Limb (tissue), 2 donors: ENCODE data around the gene NCR2.
A peak's percentile ranks its signal among the peaks of the same experiment; 100 is the strongest.

Source experiments
- DNase-seq, 2 donors: peaks; one replicate each; pipeline ENCODE4 v3.0.0-alpha.2; 2016; ENCODE audit errors: extremely low spot score in 2 of 2

The NCR2 gene

GRCh38 chr6:41327177-41327576 lies 8.2 kb upstream of the NCR2 start:
- no peak for DNase-seq

GRCh38 chr6:41331401-41332150 lies 3.8 kb upstream of the NCR2 start:
- no peak for DNase-seq

- DNase-seq: no peak
Observed at GRCh38 chr6:41332241-41332640, 3.2 kb upstream of the NCR2 start.

DNA sequence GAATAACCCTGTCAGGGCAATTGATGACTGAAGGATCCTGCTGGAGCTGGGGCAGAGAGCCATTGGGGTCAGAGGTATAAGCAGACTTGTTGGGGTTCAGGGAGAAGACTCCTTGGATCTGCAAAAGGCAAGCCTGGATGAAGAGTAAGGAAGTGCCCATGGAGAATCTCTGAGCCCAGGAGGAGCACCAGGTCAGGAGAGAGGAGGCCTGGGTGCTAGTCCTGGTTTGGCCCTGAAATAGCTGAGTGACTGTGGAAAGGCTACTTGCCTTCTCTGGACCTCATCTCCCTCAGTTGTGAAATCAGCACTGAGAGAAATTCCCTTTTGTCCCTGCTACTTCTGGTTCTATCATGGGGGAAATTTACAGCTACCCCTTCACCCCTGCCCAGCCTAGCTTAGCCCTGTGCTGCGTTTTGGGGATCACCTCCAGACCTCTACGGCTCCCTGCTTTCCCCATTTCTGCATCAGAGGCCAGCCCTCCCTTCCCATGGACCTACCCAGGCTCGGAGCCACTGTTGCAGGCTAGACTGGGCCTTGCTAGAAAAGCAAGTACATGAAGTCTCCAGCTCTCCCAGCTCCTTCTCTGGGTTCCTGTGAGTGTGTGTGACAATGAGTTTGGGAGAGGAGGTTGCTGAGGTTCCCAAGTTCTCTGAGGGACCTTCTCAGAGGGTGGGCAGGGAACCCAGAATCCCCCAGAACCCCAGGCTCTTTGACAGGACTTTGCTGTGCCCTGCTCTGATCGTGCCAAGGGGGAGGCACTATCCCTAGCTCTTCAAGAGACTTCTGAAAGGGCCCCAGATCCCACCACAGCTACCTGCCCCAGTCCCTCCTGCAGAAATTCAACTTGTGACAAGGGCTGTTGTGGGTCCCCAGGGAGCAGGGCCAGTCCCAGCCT lies 2.3 kb upstream of the NCR2 start:
- DNase-seq: no peak

GRCh38 chr6:41334482-41335040 lies 847 bp upstream of the NCR2 start:
- DNase-seq: peak in 1 of 2 donors; percentile 25

DNA sequence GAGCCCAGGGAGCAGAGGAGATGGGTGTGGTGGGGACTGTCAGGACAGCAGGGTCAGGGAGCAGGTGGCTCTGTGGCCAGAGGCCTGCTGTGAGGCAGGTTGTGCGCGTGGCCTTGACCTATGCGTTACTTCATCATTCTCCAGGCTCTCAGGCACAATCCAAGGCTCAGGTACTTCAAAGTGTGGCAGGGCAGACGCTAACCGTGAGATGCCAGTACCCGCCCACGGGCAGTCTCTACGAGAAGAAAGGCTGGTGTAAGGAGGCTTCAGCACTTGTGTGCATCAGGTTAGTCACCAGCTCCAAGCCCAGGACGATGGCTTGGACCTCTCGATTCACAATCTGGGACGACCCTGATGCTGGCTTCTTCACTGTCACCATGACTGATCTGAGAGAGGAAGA lies 535 bp downstream of the NCR2 start:
- no peak for DNase-seq

- DNase-seq: no peak
Observed at GRCh38 chr6:41336824-41337223, 1.4 kb downstream of the NCR2 start.

GRCh38 chr6:41337709-41338108 lies 2.3 kb downstream of the NCR2 start:
- no peak for DNase-seq

DNA sequence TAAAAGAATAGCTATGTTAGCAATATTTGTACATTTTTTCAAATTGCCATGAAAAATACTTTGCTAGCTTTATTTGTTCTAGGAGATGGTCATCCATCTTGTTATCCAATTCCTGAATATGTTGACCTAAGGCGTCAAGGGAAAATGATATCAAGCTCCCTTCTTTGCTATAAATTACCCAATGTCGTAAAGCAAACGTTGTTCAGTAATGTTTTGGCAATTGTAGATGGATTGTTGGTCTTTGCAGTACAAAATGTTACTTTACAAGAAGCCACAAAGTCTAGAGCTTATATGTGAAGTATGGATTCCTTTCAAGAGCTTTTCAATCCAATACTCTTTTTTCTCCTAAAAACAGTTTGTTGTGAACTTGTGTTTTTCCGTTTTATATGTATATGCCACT lies 3.3 kb downstream of the NCR2 start:
- no peak for DNase-seq

- DNase-seq: no peak
Observed at GRCh38 chr6:41341580-41341979, 6.2 kb downstream of the NCR2 start.

- DNase-seq: no peak
Observed at GRCh38 chr6:41342241-41342640, 6.8 kb downstream of the NCR2 start.

DNA sequence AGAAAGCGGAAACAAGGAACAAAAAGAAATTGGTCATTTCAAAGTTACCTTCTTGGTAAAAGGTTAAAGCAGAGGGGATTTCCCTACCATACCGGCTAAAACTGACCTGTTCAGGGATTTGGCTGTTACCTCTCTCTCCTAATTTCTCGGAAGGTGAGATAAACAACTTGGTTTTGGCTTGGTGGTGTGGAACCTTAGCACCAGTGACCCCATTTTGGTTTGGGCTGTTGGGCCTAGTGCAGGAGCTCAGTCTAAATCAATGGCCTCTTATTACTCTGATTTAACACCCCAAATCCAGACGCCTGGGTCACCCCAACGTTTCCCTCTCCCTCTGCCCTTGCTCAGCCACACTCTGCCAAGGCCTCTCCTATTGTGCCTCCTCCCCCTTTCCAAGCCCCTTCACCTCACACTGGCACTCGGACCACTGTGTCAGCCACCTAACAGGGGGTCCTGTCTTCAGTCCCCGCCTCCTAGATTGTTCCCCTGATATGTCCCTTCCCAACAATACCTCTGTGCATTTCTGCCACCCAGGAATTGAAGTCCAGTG lies 8.3 kb downstream of the NCR2 start:
- DNase-seq: no peak

DNA sequence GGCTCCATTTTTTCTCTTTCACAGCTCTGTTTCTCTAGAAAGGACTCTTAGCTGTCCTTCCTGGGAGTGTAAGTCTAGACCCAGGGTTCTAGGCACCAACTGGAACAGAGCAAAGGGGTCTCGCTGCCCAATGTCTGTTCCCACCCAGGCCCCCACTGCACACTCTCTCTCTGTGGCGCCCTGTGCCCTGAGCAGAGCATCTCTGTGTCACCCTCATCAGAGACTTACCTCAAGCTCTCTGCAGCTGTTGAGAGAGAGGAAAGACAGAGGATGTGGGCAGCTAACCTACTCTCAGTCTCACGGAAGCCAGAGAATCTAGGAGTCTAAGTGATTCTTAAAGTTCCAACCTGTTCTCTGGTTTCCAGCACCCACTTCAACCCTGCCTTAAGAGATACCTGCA lies 9.5 kb downstream of the NCR2 start:
- DNase-seq: no peak

GRCh38 chr6:41345901-41346300 lies 10.5 kb downstream of the NCR2 start:
- no peak for DNase-seq

DNA sequence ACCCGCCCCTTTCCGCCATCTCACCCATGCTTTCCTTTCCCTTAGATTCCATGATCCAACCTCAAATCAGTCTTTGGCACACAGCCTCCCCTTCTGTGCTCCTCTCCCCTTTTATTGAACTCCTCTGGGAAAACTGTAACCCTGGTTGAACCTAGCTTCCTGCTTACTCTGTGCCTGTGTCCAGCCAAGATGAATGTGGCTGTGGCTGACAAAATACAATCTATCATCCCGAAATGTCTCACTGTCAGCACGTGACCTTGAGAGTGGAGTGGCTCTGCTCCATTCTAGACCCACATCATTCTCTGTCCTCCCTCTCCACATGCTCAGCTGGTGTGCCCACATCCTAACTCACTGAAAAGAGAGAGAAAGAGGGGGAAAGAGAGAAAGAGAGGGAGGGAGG lies 11.0 kb downstream of the NCR2 start:
- DNase-seq: no peak

- no peak for DNase-seq
Observed at GRCh38 chr6:41347378-41348050, 12.1 kb downstream of the NCR2 start.

DNA sequence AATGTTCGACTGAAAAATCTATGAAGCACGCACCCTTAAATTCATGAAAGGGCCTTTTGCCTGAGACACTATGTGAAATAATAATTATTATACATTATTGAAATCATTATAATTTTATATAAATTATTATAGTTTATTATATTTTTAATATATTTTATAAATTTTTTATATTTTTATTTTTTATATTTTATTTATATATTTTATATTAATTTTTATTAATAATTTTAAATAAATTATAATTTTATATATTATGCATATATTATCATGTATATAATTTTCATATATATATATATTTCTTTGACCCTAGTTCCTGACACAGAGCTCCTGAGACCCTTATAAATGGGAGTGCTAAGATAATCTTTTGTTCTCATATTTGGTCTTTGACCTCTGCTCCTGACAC lies 13.5 kb downstream of the NCR2 start:
- DNase-seq: no peak

GRCh38 chr6:41352396-41352795 lies 17.0 kb downstream of the NCR2 start:
- no peak for DNase-seq

GRCh38 chr6:41352907-41353306 lies 17.5 kb downstream of the NCR2 start:
- DNase-seq: no peak

- no peak for DNase-seq
Observed at GRCh38 chr6:41353333-41353732, 17.9 kb downstream of the NCR2 start.

- no peak for DNase-seq
Observed at GRCh38 chr6:41355952-41356351, 20.5 kb downstream of the NCR2 start.

GRCh38 chr6:41356825-41357224 lies 21.4 kb downstream of the NCR2 start:
- no peak for DNase-seq
